Panc1 (cell line): ENCODE data around the gene GLUL. TPM values are rescaled to one million over a fixed set of nuclear protein-coding genes. Genes with fewer than 3 reads are reported as not detected.

Experiments used
- ATAC-seq: fragments of 200-7000 bp; cut with Tn5 transposase; 2 replicates; pipeline ENCODE4 v1.9.1; 2020; ENCODE audit warnings: mild to moderate bottlenecking, moderate library complexity
- BruUV-seq: library from RNA; stranded (reverse); fragments of 400-500 nt; replicated peaks from 2 replicates; lab custom pipeline; 2021; lab: Mats Ljungman, UMichigan
- CTCF ChIA-PET: fragments of 300-600 bp; sonication (Branson Sonifier 250); formaldehyde crosslinking; loops from one replicate; lab custom pipeline; 2022; ENCODE audit warnings: antibody characterized with exemption; lab: Charles Lee
- POLR2A ChIA-PET: fragments of 300-600 bp; sonication (Branson Sonifier 250); formaldehyde crosslinking; loops from one replicate; lab custom pipeline; 2022; ENCODE audit warnings: antibody characterized with exemption; lab: Charles Lee
- DNase-seq: peaks from one replicate; pipeline ENCODE4 v3.0.0-alpha.2; 2010; ENCODE audit warnings: low read depth, low spot score
- H3K27ac ChIP-seq: 2 replicates; pipeline ENCODE4 v1.5.1; 2011; ENCODE audit warnings: mild to moderate bottlenecking, low read length, inconsistent platforms
- H3K27me3 ChIP-seq: fragments of 200-500 bp; sonication (Bioruptor generic); 2 replicates; pipeline ENCODE4 v1.6.0; 2014; ENCODE audit warnings: low read length, inconsistent platforms; ENCODE audit not compliant: control insufficient read depth, insufficient read depth
- H3K36me3 ChIP-seq: fragments of 200-500 bp; sonication (Bioruptor generic); 2 replicates; pipeline ENCODE4 v1.5.1; 2014; ENCODE audit warnings: inconsistent platforms, mild to moderate bottlenecking, low read length, moderate library complexity; ENCODE audit not compliant: control insufficient read depth, insufficient read depth
- H3K4me1 ChIP-seq: 2 replicates; pipeline ENCODE4 v1.5.1; 2011; ENCODE audit warnings: inconsistent platforms, mild to moderate bottlenecking, low read length, moderate library complexity; ENCODE audit not compliant: control insufficient read depth, insufficient read depth
- H3K4me3 ChIP-seq, 2 experiments: 2 replicates each; pipeline ENCODE4 v1.5.1; 2011 to 2012; ENCODE audit warnings: low read depth in 2 of 2, low read length in 2 of 2, mild to moderate bottlenecking in 2 of 2, inconsistent platforms in 1 of 2, moderate library complexity in 1 of 2
- H3K9me3 ChIP-seq: fragments of 200-500 bp; sonication (Bioruptor generic); 2 replicates; pipeline ENCODE4 v1.5.1; 2014; ENCODE audit warnings: low read depth, mild to moderate bottlenecking, inconsistent platforms, low read length, moderate library complexity; ENCODE audit not compliant: control insufficient read depth, insufficient read depth
- CTCF ChIP-seq: fragments of 450-650 bp; IDR thresholded peaks from 2 replicates; pipeline ENCODE4 v1.5.1; 2017; ENCODE audit warnings: mild to moderate bottlenecking
- POLR2AphosphoS5 ChIP-seq: IDR thresholded peaks from 2 replicates; pipeline ENCODE4 v1.6.1; 2012; ENCODE audit warnings: mild to moderate bottlenecking, low read depth, low read length, moderate library complexity
- SIN3A ChIP-seq: IDR thresholded peaks from 2 replicates; pipeline ENCODE4 v1.6.1; 2012; ENCODE audit warnings: low read depth, mild to moderate bottlenecking, low read length, moderate library complexity, borderline replicate concordance; ENCODE audit not compliant: insufficient read depth
- TCF7L2 ChIP-seq: IDR thresholded peaks from 2 replicates; pipeline ENCODE4 v1.6.1; 2011; ENCODE audit warnings: mild to moderate bottlenecking, low read depth, low read length, inconsistent platforms
- in situ Hi-C: cut with HindIII; loops from 2 replicates; pipeline ENCODE4 v1.10.0; 2016; ENCODE audit warnings: low sequenced_read_pairs, low pct_unique_long_range_greater_than_20kb
- intact Hi-C: fragments of 100-400 bp; cut with micrococcal nuclease; formaldehyde crosslinking; loops from one replicate; pipeline ENCODE4 v1.10.0; 2022; ENCODE audit not compliant: unreplicated experiment
- total RNA-seq: library from RNA; stranded (reverse); gene quantifications from one replicate; pipeline ENCODE4 v1.2.1, GENCODE V29; 2021; ENCODE audit not compliant: unreplicated experiment
- TF ChIP-seq, protein P1 (sequence below), 2 experiments: IDR thresholded peaks; 2 replicates each; pipeline ENCODE4 v1.6.1; 2011 to 2012; ENCODE audit warnings: low read depth in 2 of 2, control low read depth in 1 of 2, low read length in 1 of 2, mild to moderate bottlenecking in 1 of 2, moderate library complexity in 1 of 2; ENCODE audit not compliant: insufficient read depth in 1 of 2

GLUL gene
- total RNA-seq, 1 experiment from 2014 or later = 55.2 TPM

GRCh38 chr1:182386980-182387379 lies 4.6 kb downstream of the GLUL start:
- in situ Hi-C loops (no loop called here), intact Hi-C loops (no loop called here)
- ChIA-PET POLR2A (no interaction called here), CTCF (no interaction called here)
- Histone ChIP-seq H3K27ac (no peak overlapping the region), H3K9me3 (no peaks in the 10 kb centered on the region), H3K4me3 (no peak overlapping the region), H3K4me1 (no peaks in the 10 kb centered on the region; the same call in 1 of the 2 replicates), H3K27me3 (no peaks in the 10 kb centered on the region), H3K36me3 (peaks cover 4% of the 10 kb centered on the region)
- no peak for ATAC-seq
- no TSS peak for BruUV-seq
- DNase-seq = no peak
- TF ChIP-seq CTCF (no peak), SIN3A (no peak), TCF7L2 (no peak), POLR2AphosphoS5 (no peak)
- TF ChIP-seq, protein P1, sequence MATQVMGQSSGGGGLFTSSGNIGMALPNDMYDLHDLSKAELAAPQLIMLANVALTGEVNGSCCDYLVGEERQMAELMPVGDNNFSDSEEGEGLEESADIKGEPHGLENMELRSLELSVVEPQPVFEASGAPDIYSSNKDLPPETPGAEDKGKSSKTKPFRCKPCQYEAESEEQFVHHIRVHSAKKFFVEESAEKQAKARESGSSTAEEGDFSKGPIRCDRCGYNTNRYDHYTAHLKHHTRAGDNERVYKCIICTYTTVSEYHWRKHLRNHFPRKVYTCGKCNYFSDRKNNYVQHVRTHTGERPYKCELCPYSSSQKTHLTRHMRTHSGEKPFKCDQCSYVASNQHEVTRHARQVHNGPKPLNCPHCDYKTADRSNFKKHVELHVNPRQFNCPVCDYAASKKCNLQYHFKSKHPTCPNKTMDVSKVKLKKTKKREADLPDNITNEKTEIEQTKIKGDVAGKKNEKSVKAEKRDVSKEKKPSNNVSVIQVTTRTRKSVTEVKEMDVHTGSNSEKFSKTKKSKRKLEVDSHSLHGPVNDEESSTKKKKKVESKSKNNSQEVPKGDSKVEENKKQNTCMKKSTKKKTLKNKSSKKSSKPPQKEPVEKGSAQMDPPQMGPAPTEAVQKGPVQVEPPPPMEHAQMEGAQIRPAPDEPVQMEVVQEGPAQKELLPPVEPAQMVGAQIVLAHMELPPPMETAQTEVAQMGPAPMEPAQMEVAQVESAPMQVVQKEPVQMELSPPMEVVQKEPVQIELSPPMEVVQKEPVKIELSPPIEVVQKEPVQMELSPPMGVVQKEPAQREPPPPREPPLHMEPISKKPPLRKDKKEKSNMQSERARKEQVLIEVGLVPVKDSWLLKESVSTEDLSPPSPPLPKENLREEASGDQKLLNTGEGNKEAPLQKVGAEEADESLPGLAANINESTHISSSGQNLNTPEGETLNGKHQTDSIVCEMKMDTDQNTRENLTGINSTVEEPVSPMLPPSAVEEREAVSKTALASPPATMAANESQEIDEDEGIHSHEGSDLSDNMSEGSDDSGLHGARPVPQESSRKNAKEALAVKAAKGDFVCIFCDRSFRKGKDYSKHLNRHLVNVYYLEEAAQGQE (IDR thresholded peaks at IDR 0.05; ENCODE audit: insufficient read depth in 1 of 2, low read depth in 2 of 2, low read length in 1 of 2) = no peak

DNA sequence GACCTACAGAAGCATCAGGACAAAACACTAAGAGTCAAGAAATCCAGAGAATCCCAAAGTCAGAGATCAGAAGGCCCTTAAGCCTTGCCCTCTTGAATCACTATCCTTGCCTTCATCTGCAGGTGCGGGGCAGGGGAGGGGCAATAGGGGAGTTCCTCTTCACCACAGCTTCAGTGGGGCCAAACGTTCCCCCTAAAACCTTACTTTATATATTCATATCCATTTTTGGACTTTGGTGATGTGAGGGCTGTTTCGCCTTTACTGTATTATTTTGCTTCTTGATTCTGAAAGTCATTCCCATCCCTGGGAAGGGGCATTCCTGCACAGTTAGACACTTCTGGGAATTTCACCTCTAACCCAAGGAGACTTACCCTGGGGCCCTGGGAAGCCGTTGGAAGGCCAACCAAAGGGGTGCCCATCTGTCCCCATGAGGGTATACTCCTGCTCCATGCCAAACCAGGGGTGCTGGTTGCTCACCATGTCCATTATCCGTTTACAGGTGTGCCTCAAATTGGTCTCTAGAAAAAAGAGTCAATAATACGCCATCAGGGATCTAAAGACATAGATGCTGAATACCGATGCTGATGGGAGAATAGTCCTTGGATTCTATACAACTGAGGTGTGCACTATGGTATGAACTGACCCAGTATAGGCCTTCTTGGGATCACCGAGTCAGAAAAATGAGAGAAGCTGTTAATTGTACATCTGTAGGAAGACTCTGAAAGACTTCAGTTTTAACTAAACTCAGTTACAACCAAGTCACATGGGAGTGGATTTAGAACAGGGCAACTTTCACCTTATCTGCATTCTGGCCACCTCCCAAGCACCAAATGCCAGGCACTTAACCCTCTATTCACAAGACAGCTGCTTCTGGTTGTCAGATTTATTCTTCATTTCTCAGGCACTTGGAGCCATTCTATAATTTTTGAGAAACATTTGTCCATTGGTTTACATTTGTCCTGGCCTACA lies 5.4 kb downstream of the GLUL start:
- intact Hi-C loops (no loop called here), in situ Hi-C loops (no loop called here)
- no TSS peak for BruUV-seq
- H3K4me3 ChIP-seq = no peak overlapping the region
- ChIA-PET CTCF (no interaction called here), POLR2A (no interaction called here)
- no peak overlapping the region for H3K27ac ChIP-seq
- peaks cover 4% of the 10 kb centered on the region for H3K36me3 ChIP-seq
- no peaks in the 10 kb centered on the region for H3K9me3 ChIP-seq
- H3K27me3 ChIP-seq = no peaks in the 10 kb centered on the region
- ATAC-seq (no peak), DNase-seq (no peak)
- no peaks in the 10 kb centered on the region; the same call in 1 of the 2 replicates for H3K4me1 ChIP-seq
- no peak for TF ChIP-seq TCF7L2
- TF ChIP-seq SIN3A = no peak
- no peak for TF ChIP-seq POLR2AphosphoS5
- TF ChIP-seq, protein P1 (IDR thresholded peaks at IDR 0.05; ENCODE audit: insufficient read depth in 1 of 2, low read depth in 2 of 2, low read length in 1 of 2) = no peak
- TF ChIP-seq CTCF = no peak
